ENCODE results near the gene PLA2G7.

DNA sequence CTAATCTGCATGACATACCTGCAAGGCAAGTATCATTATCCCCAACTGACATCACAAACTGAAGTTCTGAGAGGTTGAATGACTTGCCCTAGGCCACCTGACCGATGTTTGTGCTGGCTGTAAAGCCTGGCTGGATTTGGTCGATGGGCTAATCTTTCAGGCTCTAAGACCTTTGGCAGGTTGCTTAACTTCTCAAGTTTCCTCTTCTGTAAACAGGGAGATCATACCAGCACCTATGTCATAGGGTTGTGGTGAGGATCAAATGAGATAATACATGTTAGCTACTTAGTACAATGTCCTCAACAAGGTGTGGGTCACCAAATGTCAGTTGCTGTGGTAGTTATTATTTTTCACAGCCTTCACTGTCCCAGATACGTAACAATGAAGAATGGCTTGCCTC lies 25.8 kb upstream of the PLA2G7 start:
- TF ChIP-seq, protein P1, sequence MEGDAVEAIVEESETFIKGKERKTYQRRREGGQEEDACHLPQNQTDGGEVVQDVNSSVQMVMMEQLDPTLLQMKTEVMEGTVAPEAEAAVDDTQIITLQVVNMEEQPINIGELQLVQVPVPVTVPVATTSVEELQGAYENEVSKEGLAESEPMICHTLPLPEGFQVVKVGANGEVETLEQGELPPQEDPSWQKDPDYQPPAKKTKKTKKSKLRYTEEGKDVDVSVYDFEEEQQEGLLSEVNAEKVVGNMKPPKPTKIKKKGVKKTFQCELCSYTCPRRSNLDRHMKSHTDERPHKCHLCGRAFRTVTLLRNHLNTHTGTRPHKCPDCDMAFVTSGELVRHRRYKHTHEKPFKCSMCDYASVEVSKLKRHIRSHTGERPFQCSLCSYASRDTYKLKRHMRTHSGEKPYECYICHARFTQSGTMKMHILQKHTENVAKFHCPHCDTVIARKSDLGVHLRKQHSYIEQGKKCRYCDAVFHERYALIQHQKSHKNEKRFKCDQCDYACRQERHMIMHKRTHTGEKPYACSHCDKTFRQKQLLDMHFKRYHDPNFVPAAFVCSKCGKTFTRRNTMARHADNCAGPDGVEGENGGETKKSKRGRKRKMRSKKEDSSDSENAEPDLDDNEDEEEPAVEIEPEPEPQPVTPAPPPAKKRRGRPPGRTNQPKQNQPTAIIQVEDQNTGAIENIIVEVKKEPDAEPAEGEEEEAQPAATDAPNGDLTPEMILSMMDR (IDR thresholded peaks at IDR 0.05): no peak
- TF ChIP-seq POLR2A (IDR thresholded peaks at IDR 0.05): no peak
